GM12873 (cell line): ENCODE measurements around the gene COL27A1.

ENCODE experiments used
- CTCF ChIP-seq: IDR thresholded peaks from 2 replicates; pipeline ENCODE4 v1.5.1; 2012; ENCODE audit warnings: low read depth, mild to moderate bottlenecking, moderate library complexity, low read length, control low read depth; ENCODE audit not compliant: insufficient read depth; ENCODE audit errors: missing control alignments

COL27A1 gene

GRCh38 chr9:114357911-114358328, 202.6 kb downstream of the COL27A1 start:
- TF ChIP-seq CTCF, result no peak

- TF ChIP-seq CTCF, result no peak
These were observed 204.5 kb downstream of the COL27A1 start for GRCh38 chr9:114359801-114360200.

GRCh38 chr9:114361542-114361941, 206.2 kb downstream of the COL27A1 start:
- no peak for TF ChIP-seq CTCF
